Superior temporal gyrus (tissue), 1 donor: ENCODE measurements around the gene PBX4.

ENCODE experiments used
- DNase-seq: peaks from one replicate; pipeline ENCODE4 v3.0.0-alpha.2; 2016; ENCODE audit errors: extremely low spot score

PBX4 gene

GRCh38 chr19:19540064-19540714 is 78.3 kb downstream of the PBX4 start:
- DNase-seq, result no peak

GRCh38 chr19:19539698-19540063 is 78.8 kb downstream of the PBX4 start:
- DNase-seq, result no peak

- no peak for DNase-seq
These were observed 79.7 kb downstream of the PBX4 start for GRCh38 chr19:19538785-19539166.

GRCh38 chr19:19538061-19538784 is 80.3 kb downstream of the PBX4 start, which contains the start of gene CILP2:
Gene CILP2 (plus strand): TSS chr19:19538265. CDS start chr19:19538350, 85 bp downstream.
- DNase-seq, result no peak

- no peak for DNase-seq
These were observed 81.1 kb downstream of the PBX4 start for GRCh38 chr19:19537075-19538048.

- DNase-seq, result no peak
These were observed 82.9 kb downstream of the PBX4 start for GRCh38 chr19:19535311-19536191.

GRCh38 chr19:19534556-19535265 is 83.8 kb downstream of the PBX4 start:
- no peak for DNase-seq

GRCh38 chr19:19533841-19534240 is 84.6 kb downstream of the PBX4 start:
- DNase-seq, result no peak

GRCh38 chr19:19532806-19533701 is 85.4 kb downstream of the PBX4 start:
- no peak for DNase-seq

GRCh38 chr19:19531951-19532805 is 86.3 kb downstream of the PBX4 start:
- DNase-seq, result peak; percentile 88

GRCh38 chr19:19530889-19531288 is 87.6 kb downstream of the PBX4 start:
- DNase-seq, result no peak

- no peak for DNase-seq
These were observed 88.1 kb downstream of the PBX4 start for GRCh38 chr19:19530423-19530804.

- no peak for DNase-seq
These were observed 88.6 kb downstream of the PBX4 start for GRCh38 chr19:19529783-19530422.

GRCh38 chr19:19528721-19529490 is 89.6 kb downstream of the PBX4 start, which contains the start of gene YJEFN3:
Gene YJEFN3 (plus strand): TSS chr19:19528911. CDS start chr19:19528933, 22 bp downstream.
- DNase-seq, result peak; percentile 42

GRCh38 chr19:19527674-19528625 is 90.5 kb downstream of the PBX4 start:
- DNase-seq, result no peak

GRCh38 chr19:19527371-19527656 is 91.2 kb downstream of the PBX4 start:
- DNase-seq, result no peak
